ENCODE measurements around the gene CDC45. TPM values are rescaled to one million over a fixed set of nuclear protein-coding genes. Genes with fewer than 3 reads are reported as not detected.
"Not testable (repeated sequence)": the region's sequence is repeated elsewhere in the genome, so short reads cannot be mapped to it uniquely, and the experiment has no call there.

CDC45 gene
- total RNA-seq, 4 donors from 2014 or later, result 11.7 TPM; not detected in 3

- Histone ChIP-seq H3K4me1 (peaks cover 12 to 18% of the 10 kb centered on the region in 2 donors), H3K27ac (peak within 1 kb of the TSS; percentile 89 to 94), H3K9me3 (no peaks in the 10 kb centered on the region), H3K36me3 (no peaks in the 10 kb centered on the region), H3K27me3 (no peaks in the 10 kb centered on the region), H3K4me3 (peak within 1 kb of the TSS; percentile 81 to 90)
- TF ChIP-seq CTCF (IDR thresholded peaks at IDR 0.05) (peak in 2 of 4 experiments; percentile 41 to 44), POLR2A (IDR thresholded peaks at IDR 0.05) (peak; percentile 45 to 85)
- intact Hi-C loops (cut with DNase I; ENCODE audit: low total_unique reads), result no loop called here
- DNase-seq, result peak; percentile 88 to 94
These were observed 47.4 kb upstream of the CDC45 start, which contains the start of gene MRPL40 for GRCh38 chr22:19432133-19432851. Gene MRPL40 (plus strand): TSS chr22:19432545. CDS start chr22:19432555, 10 bp downstream.

DNA sequence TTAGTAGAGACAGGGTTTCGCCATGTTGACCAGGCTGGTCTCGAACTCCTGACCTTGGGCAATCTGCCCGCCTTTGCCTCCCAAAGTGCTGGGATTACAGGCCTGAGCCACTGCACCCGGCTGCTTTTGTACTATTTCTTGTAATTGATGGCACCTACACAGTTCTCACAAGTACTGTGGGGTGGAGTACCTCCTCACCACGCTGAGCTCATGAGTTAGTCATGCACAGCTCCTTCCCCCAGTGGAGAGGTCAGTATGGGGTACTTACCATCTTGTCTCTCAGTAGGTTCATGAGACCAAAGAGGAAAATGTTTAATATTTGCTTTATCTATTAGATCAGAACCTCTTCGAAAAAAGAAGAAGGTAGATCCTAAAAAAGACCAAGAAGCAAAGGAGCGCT lies 45.3 kb upstream of the CDC45 start:
- no peak for TF ChIP-seq POLR2A (IDR thresholded peaks at IDR 0.05)
- no peak for TF ChIP-seq CTCF (IDR thresholded peaks at IDR 0.05)
- H3K4me3 ChIP-seq, result no peak overlapping the region
- intact Hi-C loops (cut with DNase I; ENCODE audit: low total_unique reads), result no loop called here
- H3K9me3 ChIP-seq, result no peaks in the 10 kb centered on the region
- H3K27me3 ChIP-seq, result no peaks in the 10 kb centered on the region
- peaks cover 12 to 17% of the 10 kb centered on the region in 2 donors for H3K4me1 ChIP-seq
- no peaks in the 10 kb centered on the region for H3K36me3 ChIP-seq
- no peak for DNase-seq
- H3K27ac ChIP-seq, result no peak overlapping the region

DNA sequence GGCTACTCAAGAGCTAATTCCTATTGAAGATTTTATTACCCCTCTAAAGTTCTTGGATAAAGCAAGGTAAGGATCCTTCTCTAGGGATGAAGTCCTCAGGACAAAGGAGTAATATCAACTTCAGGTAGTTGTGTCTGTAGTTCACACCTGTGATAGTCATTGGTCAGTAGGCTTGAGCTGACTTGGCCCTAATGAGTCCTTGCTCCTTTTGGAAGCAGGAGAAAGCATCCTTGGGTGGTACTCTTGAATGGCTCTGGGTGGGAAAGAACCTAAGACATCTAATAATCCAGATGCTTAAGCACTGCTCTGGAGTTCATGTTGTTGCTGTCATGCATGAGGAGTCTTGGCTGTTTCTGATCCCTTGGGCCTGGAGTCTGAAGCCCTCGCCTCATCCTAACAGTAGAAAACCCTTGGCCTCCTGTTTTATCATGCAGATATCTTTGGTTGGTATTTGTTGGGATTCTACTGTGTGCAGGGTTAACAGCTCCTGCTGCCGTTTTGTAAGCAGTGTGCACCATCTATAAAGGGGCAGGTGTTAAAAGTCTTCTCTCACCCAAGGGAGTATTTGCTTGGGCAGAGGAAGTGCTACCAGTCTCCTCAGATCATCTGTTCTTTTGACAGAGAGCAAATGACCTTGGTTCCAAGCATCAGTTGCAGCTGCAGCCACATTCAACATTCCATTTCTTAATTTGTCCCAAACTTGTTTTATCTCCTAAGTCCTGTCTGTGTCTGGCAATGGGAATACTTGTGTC lies 44.7 kb upstream of the CDC45 start:
- intact Hi-C loops (cut with DNase I; ENCODE audit: low total_unique reads), result no loop called here
- H3K27me3 ChIP-seq, result no peaks in the 10 kb centered on the region

GRCh38 chr22:19436444-19437161 lies 43.1 kb upstream of the CDC45 start:
- H3K9me3 ChIP-seq; H3K36me3 ChIP-seq; H3K4me1 ChIP-seq; H3K27ac ChIP-seq; H3K4me3 ChIP-seq; DNase-seq; H3K27me3 ChIP-seq; intact Hi-C loops (cut with DNase I; ENCODE audit: low total_unique reads): not testable (repeated sequence)

More for the DNA sequence above, 44.7 kb upstream of the CDC45 start:
- H3K9me3 ChIP-seq, result no peaks in the 10 kb centered on the region
- no peak overlapping the region for H3K27ac ChIP-seq
- TF ChIP-seq CTCF (IDR thresholded peaks at IDR 0.05) (no peak), POLR2A (IDR thresholded peaks at IDR 0.05) (no peak)
- H3K36me3 ChIP-seq, result no peaks in the 10 kb centered on the region
- DNase-seq, result no peak
- H3K4me3 ChIP-seq, result no peak overlapping the region
- H3K4me1 ChIP-seq, result peaks cover 9 to 11% of the 10 kb centered on the region in 2 donors

GRCh38 chr22:19438298-19438697 lies 41.4 kb upstream of the CDC45 start:
- H3K27ac ChIP-seq, result no peak overlapping the region
- intact Hi-C loops (cut with DNase I; ENCODE audit: low total_unique reads), result no loop called here
- H3K4me1 ChIP-seq, result peaks cover 0 to 5% of the 10 kb centered on the region in 2 donors
- no peak overlapping the region for H3K4me3 ChIP-seq
- DNase-seq, result no peak
- TF ChIP-seq POLR2A (IDR thresholded peaks at IDR 0.05), result no peak
- no peak for TF ChIP-seq CTCF (IDR thresholded peaks at IDR 0.05)
- H3K36me3 ChIP-seq, result no peaks in the 10 kb centered on the region
- H3K9me3 ChIP-seq, result no peaks in the 10 kb centered on the region
- no peaks in the 10 kb centered on the region for H3K27me3 ChIP-seq
